HL-60 (cell line): ENCODE measurements around the gene LYPD3.

Experiments
- POLR2AphosphoS5 ChIP-seq: IDR thresholded peaks from 2 replicates; pipeline ENCODE4 v1.6.1; 2012; ENCODE audit warnings: low read depth
- REST ChIP-seq: IDR thresholded peaks from 2 replicates; pipeline ENCODE4 v1.6.1; 2012; ENCODE audit warnings: low read depth; ENCODE audit not compliant: insufficient replicate concordance
- TF ChIP-seq, protein P1 (sequence below): IDR thresholded peaks from one replicate; pipeline ENCODE4 v1.5.1; 2011; ENCODE audit warnings: low read length, control low read depth, inconsistent platforms; ENCODE audit not compliant: insufficient read depth

DNA sequence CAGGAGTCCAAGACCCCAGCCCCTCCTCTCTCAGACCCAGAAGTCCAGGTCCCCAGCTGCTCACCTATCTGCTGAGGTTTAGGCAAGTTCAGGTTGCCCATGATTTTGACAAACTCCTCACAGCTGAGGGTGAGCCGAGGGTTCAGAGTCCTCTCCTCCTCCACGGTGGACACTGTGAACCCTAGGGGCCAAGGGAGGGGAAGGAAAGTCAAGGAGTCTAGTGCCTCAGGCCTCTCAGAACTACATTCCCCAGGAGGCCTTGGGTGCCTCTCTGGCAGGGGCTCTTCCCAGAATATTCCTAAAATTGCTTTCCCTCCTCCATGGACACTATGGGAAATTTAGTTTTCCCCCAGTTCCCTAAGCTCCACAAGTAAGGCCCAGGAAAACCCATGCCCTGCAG is 42.5 kb upstream of the LYPD3 start:
- TF ChIP-seq, protein P1, sequence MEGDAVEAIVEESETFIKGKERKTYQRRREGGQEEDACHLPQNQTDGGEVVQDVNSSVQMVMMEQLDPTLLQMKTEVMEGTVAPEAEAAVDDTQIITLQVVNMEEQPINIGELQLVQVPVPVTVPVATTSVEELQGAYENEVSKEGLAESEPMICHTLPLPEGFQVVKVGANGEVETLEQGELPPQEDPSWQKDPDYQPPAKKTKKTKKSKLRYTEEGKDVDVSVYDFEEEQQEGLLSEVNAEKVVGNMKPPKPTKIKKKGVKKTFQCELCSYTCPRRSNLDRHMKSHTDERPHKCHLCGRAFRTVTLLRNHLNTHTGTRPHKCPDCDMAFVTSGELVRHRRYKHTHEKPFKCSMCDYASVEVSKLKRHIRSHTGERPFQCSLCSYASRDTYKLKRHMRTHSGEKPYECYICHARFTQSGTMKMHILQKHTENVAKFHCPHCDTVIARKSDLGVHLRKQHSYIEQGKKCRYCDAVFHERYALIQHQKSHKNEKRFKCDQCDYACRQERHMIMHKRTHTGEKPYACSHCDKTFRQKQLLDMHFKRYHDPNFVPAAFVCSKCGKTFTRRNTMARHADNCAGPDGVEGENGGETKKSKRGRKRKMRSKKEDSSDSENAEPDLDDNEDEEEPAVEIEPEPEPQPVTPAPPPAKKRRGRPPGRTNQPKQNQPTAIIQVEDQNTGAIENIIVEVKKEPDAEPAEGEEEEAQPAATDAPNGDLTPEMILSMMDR, result no peak
- TF ChIP-seq REST, result no peak
- no peak for TF ChIP-seq POLR2AphosphoS5
